PC-3 (cell line): ENCODE results near the gene TBC1D16.

ENCODE experiments used
- EZH2 ChIP-seq: fragments of 300-600 bp; sonication (generic); IDR thresholded peaks from one replicate; pipeline ENCODE4 v1.6.1; 2017; ENCODE audit warnings: antibody characterized with exemption, mild to moderate bottlenecking, low read length; ENCODE audit not compliant: unreplicated experiment
- EZH2phosphoT487 ChIP-seq: fragments of 300-600 bp; sonication (generic); IDR thresholded peaks from 2 replicates; pipeline ENCODE4 v1.6.1; 2018; ENCODE audit warnings: mild to moderate bottlenecking, antibody characterized with exemption, low read length, borderline replicate concordance
- TF ChIP-seq, protein P1 (sequence below): fragments of 300-600 bp; sonication (generic); conservative IDR thresholded peaks from 2 replicates; pipeline ENCODE4 v1.5.1; 2017; ENCODE audit warnings: antibody characterized with exemption, low read depth, mild to moderate bottlenecking, low read length

DNA sequence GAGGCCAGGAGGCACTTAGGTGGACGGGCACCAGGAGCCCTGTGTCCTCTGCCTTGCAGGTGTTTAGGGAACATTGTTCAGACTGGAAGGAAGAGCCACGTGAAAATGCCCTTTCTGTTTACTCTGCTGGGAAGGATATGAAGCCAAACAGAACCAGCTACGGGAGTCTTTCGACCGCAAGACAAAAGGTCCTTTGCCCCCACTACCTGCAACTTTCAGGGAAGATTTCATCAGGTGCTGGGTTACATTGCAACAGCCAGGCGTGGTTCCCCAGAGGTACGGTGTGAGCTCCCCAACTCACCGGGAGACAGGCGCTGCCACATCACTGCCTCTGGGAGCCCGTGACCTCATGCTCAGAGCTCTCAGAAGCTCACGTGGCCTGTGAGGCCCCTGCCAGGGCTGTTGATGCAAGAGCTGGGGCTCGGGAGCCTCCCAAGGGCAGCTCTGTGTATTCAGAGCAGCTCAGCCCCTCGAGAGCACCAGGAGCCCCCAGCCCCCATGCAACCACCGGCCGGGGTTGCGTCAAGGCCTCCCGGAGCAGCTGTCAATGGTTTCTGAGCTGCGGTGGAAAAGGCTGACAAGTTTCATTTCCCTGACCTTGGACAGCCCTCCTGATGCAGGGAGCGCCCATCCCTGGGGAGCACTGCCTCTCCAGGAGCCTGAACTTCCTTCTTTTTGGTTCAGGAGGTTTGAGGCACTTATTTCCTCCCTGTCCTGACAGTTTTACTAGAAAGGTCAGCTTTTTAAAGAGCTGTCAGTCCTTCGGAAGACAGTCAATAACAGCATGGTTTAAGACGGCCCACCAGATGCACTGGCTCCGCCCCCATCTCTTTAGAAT, 42.1 kb downstream of the TBC1D16 start:
- TF ChIP-seq, protein P1, sequence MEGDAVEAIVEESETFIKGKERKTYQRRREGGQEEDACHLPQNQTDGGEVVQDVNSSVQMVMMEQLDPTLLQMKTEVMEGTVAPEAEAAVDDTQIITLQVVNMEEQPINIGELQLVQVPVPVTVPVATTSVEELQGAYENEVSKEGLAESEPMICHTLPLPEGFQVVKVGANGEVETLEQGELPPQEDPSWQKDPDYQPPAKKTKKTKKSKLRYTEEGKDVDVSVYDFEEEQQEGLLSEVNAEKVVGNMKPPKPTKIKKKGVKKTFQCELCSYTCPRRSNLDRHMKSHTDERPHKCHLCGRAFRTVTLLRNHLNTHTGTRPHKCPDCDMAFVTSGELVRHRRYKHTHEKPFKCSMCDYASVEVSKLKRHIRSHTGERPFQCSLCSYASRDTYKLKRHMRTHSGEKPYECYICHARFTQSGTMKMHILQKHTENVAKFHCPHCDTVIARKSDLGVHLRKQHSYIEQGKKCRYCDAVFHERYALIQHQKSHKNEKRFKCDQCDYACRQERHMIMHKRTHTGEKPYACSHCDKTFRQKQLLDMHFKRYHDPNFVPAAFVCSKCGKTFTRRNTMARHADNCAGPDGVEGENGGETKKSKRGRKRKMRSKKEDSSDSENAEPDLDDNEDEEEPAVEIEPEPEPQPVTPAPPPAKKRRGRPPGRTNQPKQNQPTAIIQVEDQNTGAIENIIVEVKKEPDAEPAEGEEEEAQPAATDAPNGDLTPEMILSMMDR: no peak
- TF ChIP-seq EZH2 (no peak), EZH2phosphoT487 (no peak)
